ENCODE results near the gene ELOVL2.
"Not testable (repeated sequence)": the region's sequence is repeated elsewhere in the genome, so short reads cannot be mapped to it uniquely, and the experiment has no call there.

The ELOVL2 gene

DNA sequence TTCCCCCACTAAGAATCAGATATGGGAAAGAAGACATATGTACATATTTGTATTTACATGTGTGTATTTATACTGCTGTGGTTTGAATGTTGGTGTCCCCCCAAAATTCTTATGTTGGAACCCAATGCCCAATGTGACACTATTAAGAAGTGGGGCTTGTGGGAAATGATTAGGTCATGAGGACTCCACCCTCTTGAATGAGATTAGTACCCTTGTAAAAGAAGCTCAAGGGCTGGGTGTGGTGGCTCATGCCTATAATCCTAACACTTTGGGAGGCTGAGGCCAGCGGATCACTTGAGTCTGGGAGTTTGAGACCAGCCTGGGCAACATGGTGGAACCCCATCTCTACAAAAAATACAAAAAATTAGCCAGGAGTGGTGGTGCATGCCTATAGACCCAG lies 45.6 kb upstream of the ELOVL2 start:
- Histone ChIP-seq H3K27ac (ENCODE audit: low read depth, low read length) (no peak overlapping the region), H3K4me3 (ENCODE audit: insufficient read depth, low read length, poor library complexity, severe bottlenecking) (no peak overlapping the region), H3F3A (ENCODE audit: insufficient read depth) (peaks cover 4% of the 10 kb centered on the region; the same call in 1 of the 2 replicates), H3K9ac (ENCODE audit: low read length) (no peak overlapping the region), H3K9me3 (ENCODE audit: insufficient read depth, low read length) (no peaks in the 10 kb centered on the region; the same call in 1 of the 2 replicates), H2AFZ (ENCODE audit: low read depth, low read length, severe bottlenecking) (no peak overlapping the region), H3K9me2 (replicated peaks; ENCODE audit: insufficient read depth, low read length) (no peaks in the 10 kb centered on the region), H3K36me3 (ENCODE audit: low read length) (no peaks in the 10 kb centered on the region), H3K4me2 (ENCODE audit: low read depth, low read length, poor library complexity, severe bottlenecking) (no peak overlapping the region), H4K20me1 (ENCODE audit: low read depth, low read length) (no peaks in the 10 kb centered on the region), H3K27me3 (ENCODE audit: low read length) (no peaks in the 10 kb centered on the region), H3K79me2 (ENCODE audit: insufficient read depth, low read length) (peaks cover 6% of the 10 kb centered on the region)
- TF ChIP-seq EZH2phosphoT487 (conservative IDR thresholded peaks at IDR 0.05; ENCODE audit: low read length) = no peak
- TF ChIP-seq, protein P1, sequence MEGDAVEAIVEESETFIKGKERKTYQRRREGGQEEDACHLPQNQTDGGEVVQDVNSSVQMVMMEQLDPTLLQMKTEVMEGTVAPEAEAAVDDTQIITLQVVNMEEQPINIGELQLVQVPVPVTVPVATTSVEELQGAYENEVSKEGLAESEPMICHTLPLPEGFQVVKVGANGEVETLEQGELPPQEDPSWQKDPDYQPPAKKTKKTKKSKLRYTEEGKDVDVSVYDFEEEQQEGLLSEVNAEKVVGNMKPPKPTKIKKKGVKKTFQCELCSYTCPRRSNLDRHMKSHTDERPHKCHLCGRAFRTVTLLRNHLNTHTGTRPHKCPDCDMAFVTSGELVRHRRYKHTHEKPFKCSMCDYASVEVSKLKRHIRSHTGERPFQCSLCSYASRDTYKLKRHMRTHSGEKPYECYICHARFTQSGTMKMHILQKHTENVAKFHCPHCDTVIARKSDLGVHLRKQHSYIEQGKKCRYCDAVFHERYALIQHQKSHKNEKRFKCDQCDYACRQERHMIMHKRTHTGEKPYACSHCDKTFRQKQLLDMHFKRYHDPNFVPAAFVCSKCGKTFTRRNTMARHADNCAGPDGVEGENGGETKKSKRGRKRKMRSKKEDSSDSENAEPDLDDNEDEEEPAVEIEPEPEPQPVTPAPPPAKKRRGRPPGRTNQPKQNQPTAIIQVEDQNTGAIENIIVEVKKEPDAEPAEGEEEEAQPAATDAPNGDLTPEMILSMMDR (IDR thresholded peaks at IDR 0.05; ENCODE audit: insufficient read depth, low read length, poor library complexity, severe bottlenecking) = no peak

DNA sequence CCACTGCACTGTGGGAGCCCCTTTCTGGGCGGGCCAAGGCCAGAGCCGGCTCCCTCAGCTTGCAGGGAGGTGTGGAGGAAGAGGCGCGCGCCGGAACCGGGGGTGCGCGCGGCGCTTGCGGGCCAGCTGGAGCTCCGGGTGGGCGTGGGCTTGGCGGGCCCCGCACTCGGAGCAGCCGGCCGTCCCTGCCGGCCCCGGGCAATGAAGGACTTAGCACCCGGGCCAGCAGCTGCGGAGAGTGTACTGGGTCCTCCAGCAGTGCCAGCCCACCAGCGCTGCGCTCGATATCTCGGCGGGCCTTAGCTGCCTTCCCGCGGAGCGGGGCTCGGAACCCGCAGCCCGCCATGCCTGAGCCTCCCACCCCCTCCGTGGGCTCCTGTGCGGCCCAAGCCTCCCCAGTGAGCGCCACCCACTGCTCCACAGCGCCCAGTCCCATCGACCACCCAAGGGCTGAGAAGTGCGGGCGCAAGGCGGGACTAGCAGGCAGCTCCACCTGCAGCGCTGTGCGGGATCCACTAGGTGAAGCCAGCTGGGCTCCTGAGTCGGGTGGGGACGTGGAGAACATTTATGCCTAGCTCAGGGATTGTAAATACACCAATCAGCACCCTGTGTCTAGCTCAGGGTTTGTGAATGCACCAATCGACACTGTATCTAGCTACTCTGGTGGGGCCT lies 43.2 kb upstream of the ELOVL2 start:
- not testable (repeated sequence) for H3K4me2 ChIP-seq (ENCODE audit: low read depth, low read length, poor library complexity, severe bottlenecking); H3K4me3 ChIP-seq (ENCODE audit: insufficient read depth, low read length, poor library complexity, severe bottlenecking); H3K79me2 ChIP-seq (ENCODE audit: insufficient read depth, low read length)

DNA sequence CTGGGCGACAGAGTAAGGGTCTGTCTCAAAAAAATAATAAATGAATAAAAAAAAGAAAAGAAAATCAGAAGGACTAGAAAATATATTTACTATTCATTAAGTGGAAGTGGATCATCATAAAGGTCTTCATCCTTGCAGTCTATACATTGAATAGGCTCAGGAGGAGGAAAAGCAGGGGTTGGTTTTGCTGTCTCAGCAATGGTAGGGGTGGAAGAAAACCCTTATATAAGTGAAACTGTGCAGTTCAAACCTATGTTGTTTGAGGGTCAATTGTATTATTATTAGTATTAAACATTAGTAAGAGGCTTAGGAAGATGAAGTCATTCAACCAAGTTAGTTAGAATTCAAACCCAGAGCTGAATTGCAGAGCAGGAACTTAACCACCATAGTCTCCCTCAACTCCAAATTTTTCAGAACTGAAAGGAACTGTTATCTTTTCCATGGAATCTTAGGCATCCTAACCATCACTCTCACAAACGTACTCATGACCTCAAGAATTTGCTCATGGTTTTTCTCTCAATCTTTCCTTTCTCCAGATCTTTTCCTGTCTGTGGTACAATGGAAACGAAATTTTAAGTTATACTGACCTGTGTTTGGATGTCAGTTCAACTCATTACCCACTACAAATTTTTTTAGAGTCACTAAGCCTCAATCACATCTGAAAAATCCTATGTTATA lies 41.8 kb upstream of the ELOVL2 start:
- Histone ChIP-seq H4K20me1 (ENCODE audit: low read depth, low read length) (no peaks in the 10 kb centered on the region), H3K9me2 (replicated peaks; ENCODE audit: insufficient read depth, low read length) (no peaks in the 10 kb centered on the region), H3K4me2 (ENCODE audit: low read depth, low read length, poor library complexity, severe bottlenecking) (no peak overlapping the region), H3K9ac (ENCODE audit: low read length) (no peak overlapping the region), H3K9me3 (ENCODE audit: insufficient read depth, low read length) (no peaks in the 10 kb centered on the region; the same call in 1 of the 2 replicates), H3K27ac (ENCODE audit: low read depth, low read length) (no peak overlapping the region), H3F3A (ENCODE audit: insufficient read depth) (no peaks in the 10 kb centered on the region), H2AFZ (ENCODE audit: low read depth, low read length, severe bottlenecking) (no peak overlapping the region), H3K4me3 (ENCODE audit: insufficient read depth, low read length, poor library complexity, severe bottlenecking) (no peak overlapping the region), H3K36me3 (ENCODE audit: low read length) (no peaks in the 10 kb centered on the region), H3K79me2 (ENCODE audit: insufficient read depth, low read length) (no peaks in the 10 kb centered on the region), H3K27me3 (ENCODE audit: low read length) (no peaks in the 10 kb centered on the region)
- TF ChIP-seq EZH2phosphoT487 (conservative IDR thresholded peaks at IDR 0.05; ENCODE audit: low read length) = no peak
- TF ChIP-seq, protein P1 (IDR thresholded peaks at IDR 0.05; ENCODE audit: insufficient read depth, low read length, poor library complexity, severe bottlenecking) = no peak

More for the DNA sequence above, 43.2 kb upstream of the ELOVL2 start:
- not testable (repeated sequence) for H3F3A ChIP-seq (ENCODE audit: insufficient read depth); H2AFZ ChIP-seq (ENCODE audit: low read depth, low read length, severe bottlenecking); H3K9me3 ChIP-seq (ENCODE audit: insufficient read depth, low read length); H3K9me2 ChIP-seq (replicated peaks; ENCODE audit: insufficient read depth, low read length); H4K20me1 ChIP-seq (ENCODE audit: low read depth, low read length); H3K9ac ChIP-seq (ENCODE audit: low read length); H3K27me3 ChIP-seq (ENCODE audit: low read length); H3K36me3 ChIP-seq (ENCODE audit: low read length); H3K27ac ChIP-seq (ENCODE audit: low read depth, low read length)

DNA sequence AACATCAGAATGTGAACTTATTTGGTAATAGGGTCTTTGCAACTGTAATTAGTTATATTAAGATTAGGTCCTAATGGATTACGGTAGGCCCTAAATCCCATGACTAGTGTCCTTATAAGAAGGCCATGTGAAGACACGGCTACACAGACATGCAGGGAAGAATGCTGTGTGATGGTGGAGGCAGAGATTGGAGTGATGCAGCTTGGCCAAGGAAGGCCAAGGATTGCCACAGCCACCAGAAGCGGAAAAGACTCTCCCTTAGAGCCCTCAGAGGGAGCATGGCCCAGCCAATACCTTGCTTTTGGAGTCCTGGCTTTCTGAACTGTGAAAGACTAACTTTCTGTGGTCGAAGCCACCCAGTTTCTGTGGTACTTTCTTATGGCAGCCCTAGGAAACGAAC lies 39.9 kb upstream of the ELOVL2 start:
- no peak overlapping the region for H3K4me3 ChIP-seq (ENCODE audit: insufficient read depth, low read length, poor library complexity, severe bottlenecking)
- no peaks in the 10 kb centered on the region for H3F3A ChIP-seq (ENCODE audit: insufficient read depth)
- H4K20me1 ChIP-seq (ENCODE audit: low read depth, low read length) = no peaks in the 10 kb centered on the region
- H2AFZ ChIP-seq (ENCODE audit: low read depth, low read length, severe bottlenecking) = no peak overlapping the region
- H3K27me3 ChIP-seq (ENCODE audit: low read length) = no peaks in the 10 kb centered on the region
- H3K36me3 ChIP-seq (ENCODE audit: low read length) = no peaks in the 10 kb centered on the region
- H3K9me3 ChIP-seq (ENCODE audit: insufficient read depth, low read length) = no peaks in the 10 kb centered on the region; the same call in 1 of the 2 replicates
- no peak overlapping the region for H3K27ac ChIP-seq (ENCODE audit: low read depth, low read length)
- no peaks in the 10 kb centered on the region for H3K79me2 ChIP-seq (ENCODE audit: insufficient read depth, low read length)
- H3K9me2 ChIP-seq (replicated peaks; ENCODE audit: insufficient read depth, low read length) = no peaks in the 10 kb centered on the region
- H3K9ac ChIP-seq (ENCODE audit: low read length) = no peak overlapping the region
- TF ChIP-seq, protein P1 (IDR thresholded peaks at IDR 0.05; ENCODE audit: insufficient read depth, low read length, poor library complexity, severe bottlenecking) = no peak
- no peak for TF ChIP-seq EZH2phosphoT487 (conservative IDR thresholded peaks at IDR 0.05; ENCODE audit: low read length)
- H3K4me2 ChIP-seq (ENCODE audit: low read depth, low read length, poor library complexity, severe bottlenecking) = no peak overlapping the region

Measured in SU-DHL-6 (cell line).